GM19193 (cell line): Measurements from ENCODE around the gene CASZ1.

Experiments used
- POLR2A ChIP-seq: IDR thresholded peaks from 4 replicates; pipeline ENCODE4 v1.6.1; 2011; ENCODE audit not compliant: insufficient read depth, insufficient read length; ENCODE audit errors: extremely low read depth

Gene CASZ1

GRCh38 chr1:10638559-10639005, 157.9 kb downstream of the CASZ1 start:
- no peak for TF ChIP-seq POLR2A

GRCh38 chr1:10637834-10638558, 158.4 kb downstream of the CASZ1 start:
- TF ChIP-seq POLR2A, result no peak

DNA sequence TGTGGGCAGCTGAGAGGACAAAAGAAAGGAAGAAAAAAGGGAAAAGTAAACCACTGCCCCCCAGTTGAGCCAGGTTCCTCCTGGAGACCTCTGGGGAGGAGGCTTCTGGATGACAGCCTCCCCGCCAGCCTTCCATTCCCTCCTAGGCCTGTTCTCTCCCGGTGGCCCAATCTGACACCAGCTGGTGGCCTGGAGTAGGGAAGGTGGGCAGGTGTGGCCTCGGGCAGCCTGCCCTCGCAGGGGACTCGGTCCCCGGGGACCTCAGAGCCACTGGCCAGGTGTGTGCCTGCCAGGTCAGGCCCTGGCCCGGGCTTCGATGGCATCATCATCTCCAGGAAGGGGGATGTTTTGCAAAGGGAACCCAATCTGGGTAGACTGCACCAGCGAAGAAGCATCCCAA, 159.0 kb downstream of the CASZ1 start:
- no peak for TF ChIP-seq POLR2A

GRCh38 chr1:10635992-10636391, 160.5 kb downstream of the CASZ1 start:
- no peak for TF ChIP-seq POLR2A

- no peak for TF ChIP-seq POLR2A
Observed at GRCh38 chr1:10635085-10635896, 161.2 kb downstream of the CASZ1 start.

- TF ChIP-seq POLR2A, result no peak
Observed at GRCh38 chr1:10634428-10635084, 161.9 kb downstream of the CASZ1 start.

GRCh38 chr1:10634075-10634427, 162.4 kb downstream of the CASZ1 start:
- no peak for TF ChIP-seq POLR2A

- no peak for TF ChIP-seq POLR2A
Observed at GRCh38 chr1:10633416-10633815, 163.0 kb downstream of the CASZ1 start.

DNA sequence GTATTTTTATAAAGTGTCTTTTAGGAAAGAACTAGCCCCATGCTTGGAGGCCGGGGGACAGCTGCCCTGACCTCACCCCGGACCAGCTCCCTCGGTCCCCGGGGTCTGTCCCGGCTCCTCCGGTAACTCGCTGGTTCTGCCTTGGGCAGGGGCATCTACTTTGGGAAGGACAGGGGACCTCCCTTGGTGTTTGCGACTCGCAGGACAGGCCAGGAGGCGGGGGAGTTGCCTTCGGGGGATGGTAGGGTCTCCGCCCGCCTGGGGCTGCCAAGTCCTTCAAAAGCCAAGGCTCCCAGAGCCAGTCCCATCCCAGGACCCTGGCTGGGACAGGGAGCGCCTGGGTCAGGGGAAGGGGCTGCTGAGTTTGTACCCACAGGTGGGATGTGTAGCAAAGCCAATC, 163.8 kb downstream of the CASZ1 start:
- TF ChIP-seq POLR2A, result no peak

DNA sequence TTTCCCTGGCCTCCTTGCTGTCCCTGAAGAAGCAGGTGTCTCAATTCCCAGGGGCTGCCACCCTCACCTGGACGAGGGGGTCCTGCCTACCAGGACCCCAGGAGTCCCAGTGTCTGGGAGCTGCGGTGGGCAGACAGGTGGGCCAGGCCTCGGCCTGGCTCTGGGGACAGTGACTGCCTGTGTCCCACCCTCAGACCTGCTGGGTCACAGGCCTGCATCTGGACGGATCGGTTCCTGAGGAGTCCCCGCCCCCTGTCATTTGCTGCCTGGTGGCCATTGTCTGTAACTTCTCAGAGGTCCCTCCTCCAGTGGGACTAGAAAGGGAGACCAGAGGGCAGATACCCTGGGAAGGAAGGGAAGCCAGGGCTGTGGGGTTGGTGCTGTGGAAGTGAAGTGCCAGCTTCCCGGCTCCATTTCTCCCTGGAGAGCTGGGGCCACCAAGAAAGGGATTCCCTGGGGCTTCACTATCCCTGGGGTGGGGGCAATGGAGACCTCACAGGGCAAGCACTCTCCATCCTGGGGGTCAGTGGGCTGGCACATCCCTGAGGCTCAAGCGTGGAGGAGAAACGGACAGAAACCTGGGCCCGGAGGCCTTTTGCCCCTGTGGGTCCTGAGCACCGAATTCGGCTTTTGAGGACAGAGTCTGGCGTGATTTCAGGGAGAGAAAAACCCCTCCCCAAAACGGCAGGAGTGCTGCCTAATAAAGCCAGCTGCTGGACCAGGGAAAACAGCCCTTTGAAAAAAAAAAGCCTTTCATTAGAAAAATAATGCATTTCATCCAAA, 164.4 kb downstream of the CASZ1 start:
- no peak for TF ChIP-seq POLR2A

- TF ChIP-seq POLR2A, result no peak
Observed at GRCh38 chr1:10631121-10631810, 165.2 kb downstream of the CASZ1 start.

DNA sequence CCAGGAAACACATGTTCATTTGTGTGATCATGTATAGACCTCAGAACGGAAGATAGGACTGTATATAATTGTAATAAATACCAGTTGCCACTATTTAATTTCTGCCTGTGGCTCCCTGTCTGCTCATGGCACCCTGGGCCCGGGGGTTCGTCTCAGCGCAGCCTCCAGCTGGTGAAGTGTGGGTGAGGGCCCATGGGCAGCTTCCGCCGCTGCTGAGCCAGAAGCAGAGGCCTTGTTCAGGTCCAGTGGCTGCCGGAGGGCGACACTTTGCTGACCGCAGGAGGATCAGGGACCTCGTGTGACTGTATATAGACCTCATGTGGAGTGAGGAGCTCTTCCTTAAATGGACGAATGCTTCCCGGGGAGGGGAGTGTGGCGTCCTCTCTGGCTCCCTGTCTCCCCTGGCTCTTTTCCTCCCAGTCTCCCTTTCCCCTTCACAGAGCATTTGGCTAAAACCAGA, 165.8 kb downstream of the CASZ1 start:
- TF ChIP-seq POLR2A, result no peak

DNA sequence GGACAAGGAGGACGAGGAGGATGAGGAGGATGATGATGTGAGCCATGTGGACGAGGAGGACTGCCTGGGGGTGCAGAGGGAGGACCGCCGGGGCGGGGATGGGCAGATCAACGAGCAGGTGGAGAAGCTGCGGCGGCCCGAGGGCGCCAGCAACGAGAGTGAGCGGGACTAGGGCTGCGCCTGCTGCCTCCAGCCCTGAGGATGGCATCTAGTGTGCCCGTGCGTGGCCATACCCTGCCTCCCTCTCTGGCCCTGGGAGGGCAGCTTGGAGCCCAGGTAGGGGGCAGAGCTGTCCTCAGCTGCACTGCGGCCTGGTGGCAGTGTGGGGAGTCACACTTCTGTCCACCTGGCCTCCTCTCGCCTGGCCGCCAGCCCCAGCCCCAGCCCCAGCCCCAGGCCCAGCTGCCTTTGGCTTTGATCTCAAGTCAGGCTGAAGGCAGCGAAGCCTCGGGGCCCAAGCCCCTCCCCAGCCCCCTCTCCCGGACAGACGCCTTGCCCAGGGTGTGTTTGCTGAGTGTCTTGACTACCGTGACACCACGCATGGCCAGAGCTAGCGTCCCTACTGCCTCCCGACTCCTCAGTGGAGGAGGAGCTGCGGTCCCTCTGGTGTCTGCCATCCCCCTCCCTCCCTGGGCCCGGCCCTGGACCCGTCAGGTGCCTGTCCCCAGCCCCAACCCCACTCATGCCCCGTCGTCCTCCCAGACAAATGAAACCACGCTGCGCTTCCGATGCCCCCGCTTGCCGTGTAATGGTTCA, 166.5 kb downstream of the CASZ1 start:
- TF ChIP-seq POLR2A, result no peak
